Measurements from ENCODE around the gene HIVEP3. TPM values are rescaled to one million over a fixed set of nuclear protein-coding genes. Genes with fewer than 3 reads are reported as not detected.

The HIVEP3 gene
- total RNA-seq, 1 donor from 2014 or later: 2.0 TPM

- DNase-seq (ENCODE audit: low read depth): no peak
These were observed 411.5 kb downstream of the HIVEP3 start for GRCh38 chr1:41507110-41507720.

GRCh38 chr1:41504114-41505035 is 414.3 kb downstream of the HIVEP3 start:
- DNase-seq (ENCODE audit: low read depth): no peak

DNA sequence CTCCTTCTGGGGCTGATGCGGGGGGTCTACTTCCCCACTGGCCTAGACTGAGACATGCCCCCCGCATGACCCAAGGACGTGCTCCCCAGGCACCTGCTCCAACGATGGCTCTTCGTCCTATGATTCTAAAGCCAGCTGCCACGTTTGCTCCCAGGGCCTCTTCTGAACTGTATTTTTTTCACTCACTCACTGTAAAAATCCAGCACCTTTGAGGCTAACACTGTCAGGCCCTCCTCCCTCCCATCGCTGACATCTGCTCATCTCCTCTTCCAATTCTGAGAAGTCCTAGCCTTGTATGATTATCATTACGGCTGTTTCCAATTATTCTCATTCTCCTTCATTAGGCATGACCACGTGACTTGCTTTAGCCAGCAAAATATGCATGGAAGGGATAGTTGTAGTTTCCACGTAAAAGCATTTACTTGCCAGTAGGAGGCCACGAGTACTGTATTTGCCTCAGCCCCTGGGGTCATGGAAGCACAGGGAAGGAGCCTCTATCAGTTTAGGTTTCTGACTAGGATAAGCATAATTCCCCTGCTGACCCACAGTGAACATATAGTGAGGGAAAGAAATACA is 415.1 kb downstream of the HIVEP3 start:
- DNase-seq (ENCODE audit: low read depth): no peak

- DNase-seq (ENCODE audit: low read depth): peak; percentile 56
These were observed 415.8 kb downstream of the HIVEP3 start for GRCh38 chr1:41502912-41503311.

- DNase-seq (ENCODE audit: low read depth): peak; percentile 97
These were observed 417.1 kb downstream of the HIVEP3 start for GRCh38 chr1:41501581-41501980.

DNA sequence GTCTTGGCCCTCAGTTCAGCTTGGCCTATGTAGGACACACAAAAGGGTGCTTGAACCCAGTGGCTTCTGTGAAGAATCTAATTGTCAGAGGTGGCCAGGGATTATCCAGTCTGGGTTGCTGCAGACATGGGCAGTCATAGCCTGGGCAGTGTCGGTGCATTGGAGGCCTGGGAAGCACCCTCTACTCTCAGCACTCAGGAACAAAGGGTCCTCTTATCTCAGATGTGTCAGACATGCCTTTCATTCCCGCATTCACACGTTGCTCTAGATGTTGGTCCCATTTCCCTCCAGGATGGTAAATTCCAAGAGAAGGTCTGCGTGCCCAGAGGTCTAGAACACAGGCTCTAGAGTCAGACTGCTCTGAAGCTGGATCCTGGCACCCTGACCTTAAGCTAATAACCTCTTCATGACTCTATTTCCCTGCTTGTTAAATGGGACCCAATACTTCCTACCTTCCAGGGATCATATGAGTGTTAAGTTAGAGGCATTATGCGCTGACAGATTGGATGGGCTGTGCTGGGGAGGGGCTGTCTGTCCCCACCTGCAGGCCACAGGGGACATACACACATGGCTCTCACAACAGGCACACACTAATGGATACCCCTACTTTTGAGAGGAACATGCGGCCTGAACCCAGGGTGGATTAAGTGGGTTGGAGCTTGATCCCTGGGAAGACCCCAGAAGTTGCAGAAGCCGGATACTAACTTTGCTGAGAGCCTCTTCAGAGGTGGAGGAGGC is 417.8 kb downstream of the HIVEP3 start:
- no peak for DNase-seq (ENCODE audit: low read depth)

- DNase-seq (ENCODE audit: low read depth): peak; percentile 90
These were observed 418.3 kb downstream of the HIVEP3 start for GRCh38 chr1:41500378-41500777.

GRCh38 chr1:41499591-41499990 is 419.1 kb downstream of the HIVEP3 start:
- DNase-seq (ENCODE audit: low read depth): peak; percentile 67

GRCh38 chr1:41498804-41499203 is 419.9 kb downstream of the HIVEP3 start:
- peak; percentile 98 for DNase-seq (ENCODE audit: low read depth)

DNA sequence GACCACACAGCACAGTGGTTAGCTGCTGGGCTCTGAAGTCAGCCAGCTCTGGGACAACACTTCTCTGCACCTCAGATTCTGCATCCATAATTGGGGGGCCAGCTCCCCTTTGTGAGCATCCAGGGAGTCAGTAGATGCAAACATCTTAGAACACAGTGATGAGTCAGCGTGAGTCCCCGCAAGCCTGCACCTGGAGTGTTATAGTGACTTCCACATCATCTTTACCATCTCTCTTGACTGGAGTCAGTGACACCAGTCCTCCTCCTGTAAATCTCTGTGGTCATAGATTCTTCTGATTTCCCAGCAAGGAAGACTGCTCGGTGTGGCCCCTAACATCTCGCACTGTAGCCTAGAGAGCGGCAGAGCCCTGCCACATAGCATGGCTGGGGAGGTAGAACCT is 420.3 kb downstream of the HIVEP3 start:
- DNase-seq (ENCODE audit: low read depth): no peak

DNA sequence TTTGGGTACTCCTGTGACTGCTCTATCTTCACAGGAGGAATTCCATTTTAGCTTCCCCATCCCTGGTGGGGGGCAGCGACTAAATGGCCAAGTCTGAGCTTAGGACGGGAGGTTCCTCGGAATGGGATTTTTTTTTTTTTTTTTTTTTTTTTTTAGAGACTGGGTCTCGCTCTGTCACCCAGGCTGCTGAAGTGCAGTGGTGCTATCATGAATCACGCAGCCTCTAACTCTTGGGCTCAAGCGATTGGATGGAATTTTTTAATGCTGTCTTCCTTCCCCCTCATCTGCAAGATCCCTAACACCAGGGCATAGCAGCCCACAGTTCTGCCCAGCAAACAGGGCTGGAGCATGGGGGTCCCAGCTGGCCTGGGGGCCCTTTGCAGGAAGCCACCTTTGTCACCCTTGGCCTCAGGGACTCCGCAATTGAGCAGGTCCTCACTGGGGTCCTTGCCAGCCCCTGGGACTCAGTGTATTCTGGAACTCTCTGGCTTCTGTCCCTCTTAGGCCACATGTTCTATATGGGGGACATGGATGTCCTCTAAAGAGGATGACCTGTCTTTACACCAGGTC is 421.2 kb downstream of the HIVEP3 start:
- no peak for DNase-seq (ENCODE audit: low read depth)

DNA sequence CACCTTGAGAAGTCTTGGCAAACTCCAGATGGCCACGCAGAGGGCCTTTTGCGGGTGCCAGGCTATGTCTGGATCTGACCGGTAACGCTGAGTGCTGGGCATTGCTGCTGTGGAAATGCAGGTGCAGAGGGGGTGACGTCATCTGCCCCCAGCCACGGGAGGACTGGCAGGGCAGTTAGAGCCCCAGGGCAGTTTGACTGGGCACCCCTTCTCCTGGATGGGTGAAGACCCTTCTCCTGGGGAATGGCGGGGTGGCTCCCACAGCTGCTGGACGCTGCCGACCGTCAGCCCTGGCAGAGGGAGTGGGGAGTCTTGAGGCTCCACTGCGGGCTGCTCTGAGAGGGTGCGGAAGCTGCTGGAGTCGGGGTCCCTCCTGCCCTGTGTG is 421.7 kb downstream of the HIVEP3 start:
- DNase-seq (ENCODE audit: low read depth): no peak

- peak; percentile 95 for DNase-seq (ENCODE audit: low read depth)
These were observed 422.4 kb downstream of the HIVEP3 start for GRCh38 chr1:41496080-41497055.

- DNase-seq (ENCODE audit: low read depth): peak; percentile 68
These were observed 423.3 kb downstream of the HIVEP3 start for GRCh38 chr1:41495210-41495948.

DNA sequence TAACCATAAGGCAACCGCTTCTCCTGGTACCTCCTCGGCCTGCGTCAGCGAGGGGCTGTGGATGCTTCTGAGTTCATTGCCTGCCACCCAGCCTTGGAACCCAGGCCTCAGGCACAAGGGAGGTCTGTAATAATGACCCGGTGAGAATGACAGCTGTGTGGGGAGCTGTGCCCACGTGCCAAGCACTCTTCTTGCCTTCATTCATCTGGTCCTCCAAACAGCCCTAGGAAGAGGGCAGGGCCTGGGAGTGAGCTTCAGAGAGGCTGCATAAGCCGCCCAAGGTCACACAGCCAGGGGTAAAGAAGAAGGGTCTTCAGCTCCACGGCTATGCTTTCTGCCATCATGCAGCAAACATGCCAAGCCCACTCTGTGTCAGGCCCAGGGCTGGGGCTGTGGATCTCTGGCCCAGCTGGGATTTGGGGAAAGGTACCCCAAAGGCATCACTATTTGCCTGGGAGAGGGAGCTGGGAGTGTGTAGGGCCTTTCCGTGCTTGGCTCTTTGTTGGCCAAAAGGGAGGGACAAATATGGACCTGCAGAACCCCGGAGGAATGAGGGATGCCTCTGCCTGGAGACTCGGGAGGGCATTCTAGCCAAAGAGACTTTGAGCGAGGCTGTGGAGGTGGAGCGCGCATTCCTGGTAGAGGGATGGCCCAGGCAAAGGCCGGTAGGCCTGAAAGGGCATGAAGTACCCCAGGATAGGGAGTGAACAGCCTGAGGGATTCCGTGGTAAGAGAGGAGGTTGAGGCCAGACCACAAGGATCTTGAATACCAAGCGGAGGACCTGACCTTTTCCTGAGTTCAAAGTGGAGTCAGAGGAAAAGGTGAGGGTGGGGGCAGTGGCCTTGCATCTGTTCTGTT is 424.1 kb downstream of the HIVEP3 start:
- peak; percentile 61 for DNase-seq (ENCODE audit: low read depth)

DNA sequence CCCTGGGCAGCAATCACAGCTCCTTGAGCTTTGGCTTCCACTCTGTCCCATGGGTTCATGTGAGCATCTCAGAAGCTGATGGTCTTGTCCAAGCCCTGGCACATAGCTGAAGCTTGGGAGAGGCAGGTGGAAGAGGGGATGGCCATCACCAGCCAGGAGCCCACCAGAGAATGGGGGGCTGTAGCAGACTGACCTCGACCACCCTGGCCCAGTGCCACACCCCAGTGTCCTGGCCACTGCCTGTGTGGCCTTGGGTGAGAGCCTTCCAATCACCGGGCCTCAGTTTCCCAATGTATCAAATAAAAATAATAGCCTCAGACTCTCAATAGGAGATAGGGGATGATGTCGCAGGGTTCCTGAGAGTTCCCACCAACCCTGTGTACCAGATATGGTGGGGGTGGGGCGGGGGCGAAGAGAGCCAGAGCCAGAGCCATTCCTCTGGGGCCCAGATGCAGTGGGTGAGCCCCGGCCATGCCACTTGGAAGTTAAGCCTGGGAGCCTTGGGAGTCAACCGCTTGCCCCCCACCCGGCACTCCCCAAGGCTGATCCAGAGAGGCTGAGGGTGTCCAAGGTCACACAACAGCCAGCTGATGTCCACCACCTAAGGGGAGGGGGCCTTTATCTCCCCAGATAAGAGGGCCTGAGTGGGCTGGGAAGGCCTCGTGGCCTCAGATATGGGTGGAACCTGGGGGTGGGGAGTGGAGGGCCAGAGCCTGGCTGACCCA is 424.9 kb downstream of the HIVEP3 start:
- DNase-seq (ENCODE audit: low read depth): no peak

DNA sequence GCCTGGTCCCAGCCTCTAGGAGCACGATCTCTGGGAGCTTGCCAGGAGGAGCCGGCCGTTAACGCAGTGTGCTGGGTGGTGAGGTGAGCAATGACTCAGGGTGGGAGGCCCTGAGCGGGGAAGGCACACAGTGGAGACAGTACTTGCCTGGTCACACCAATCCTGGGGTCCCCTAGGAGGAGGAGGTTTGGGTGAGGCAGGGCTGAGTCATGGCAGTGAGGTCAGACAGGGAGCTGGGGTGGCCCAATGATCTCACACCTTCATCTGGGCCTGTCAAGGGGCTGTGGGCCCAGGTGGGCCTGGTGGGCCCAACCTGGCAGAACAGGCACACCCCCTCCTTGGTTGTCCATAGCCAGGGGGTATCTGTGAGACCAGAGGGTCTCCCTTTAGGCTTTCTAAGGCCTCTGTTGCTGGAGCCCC is 425.6 kb downstream of the HIVEP3 start:
- DNase-seq (ENCODE audit: low read depth): peak; percentile 48

All from myocyte (in vitro differentiated cells).